ENCODE results near the gene BEST3.
"Not testable (repeated sequence)": the region's sequence is repeated elsewhere in the genome, so short reads cannot be mapped to it uniquely, and the experiment has no call there.

The BEST3 gene

GRCh38 chr12:69687390-69687789 lies 11.7 kb downstream of the BEST3 start:
- DNase-seq, result no peak

GRCh38 chr12:69686731-69687130 lies 12.4 kb downstream of the BEST3 start:
- DNase-seq, result no peak

- DNase-seq, result no peak
Observed at GRCh38 chr12:69685810-69686209, 13.3 kb downstream of the BEST3 start.

GRCh38 chr12:69684466-69684865 lies 14.6 kb downstream of the BEST3 start:
- DNase-seq, result no peak

- no peak for DNase-seq
Observed at GRCh38 chr12:69682110-69682755, 16.9 kb downstream of the BEST3 start.

GRCh38 chr12:69679119-69679518 lies 20.0 kb downstream of the BEST3 start:
- no peak for DNase-seq

GRCh38 chr12:69676257-69677012 lies 22.7 kb downstream of the BEST3 start:
- DNase-seq, result no peak

GRCh38 chr12:69672195-69672594 lies 26.9 kb downstream of the BEST3 start:
- DNase-seq, result no peak

- DNase-seq, result no peak
Observed at GRCh38 chr12:69671597-69671996, 27.5 kb downstream of the BEST3 start.

- no peak for DNase-seq
Observed at GRCh38 chr12:69666798-69667197, 32.3 kb downstream of the BEST3 start.

GRCh38 chr12:69664930-69665377 lies 34.1 kb downstream of the BEST3 start:
- not testable (repeated sequence) for DNase-seq

GRCh38 chr12:69663726-69664125 lies 35.4 kb downstream of the BEST3 start:
- no peak for DNase-seq

GRCh38 chr12:69662764-69663163 lies 36.3 kb downstream of the BEST3 start:
- no peak for DNase-seq

- DNase-seq, result no peak
Observed at GRCh38 chr12:69661386-69661785, 37.7 kb downstream of the BEST3 start.

- DNase-seq, result no peak
Observed at GRCh38 chr12:69660164-69660863, 38.8 kb downstream of the BEST3 start.

- DNase-seq, result no peak
Observed at GRCh38 chr12:69658203-69658602, 40.9 kb downstream of the BEST3 start.

- DNase-seq, result no peak
Observed at GRCh38 chr12:69657376-69658137, 41.5 kb downstream of the BEST3 start.

GRCh38 chr12:69655616-69656340 lies 43.3 kb downstream of the BEST3 start:
- no peak for DNase-seq

GRCh38 chr12:69653703-69654102 lies 45.4 kb downstream of the BEST3 start:
- DNase-seq, result no peak

GRCh38 chr12:69651922-69652321 lies 47.2 kb downstream of the BEST3 start:
- no peak for DNase-seq

- no peak for DNase-seq
Observed at GRCh38 chr12:69649529-69649928, 49.6 kb downstream of the BEST3 start.

- no peak for DNase-seq
Observed at GRCh38 chr12:69648476-69648875, 50.6 kb downstream of the BEST3 start.
